Measurements from ENCODE around the gene YTHDC2.
"Not testable (repeated sequence)": the region's sequence is repeated elsewhere in the genome, so short reads cannot be mapped to it uniquely, and the experiment has no call there.

The YTHDC2 gene

DNA sequence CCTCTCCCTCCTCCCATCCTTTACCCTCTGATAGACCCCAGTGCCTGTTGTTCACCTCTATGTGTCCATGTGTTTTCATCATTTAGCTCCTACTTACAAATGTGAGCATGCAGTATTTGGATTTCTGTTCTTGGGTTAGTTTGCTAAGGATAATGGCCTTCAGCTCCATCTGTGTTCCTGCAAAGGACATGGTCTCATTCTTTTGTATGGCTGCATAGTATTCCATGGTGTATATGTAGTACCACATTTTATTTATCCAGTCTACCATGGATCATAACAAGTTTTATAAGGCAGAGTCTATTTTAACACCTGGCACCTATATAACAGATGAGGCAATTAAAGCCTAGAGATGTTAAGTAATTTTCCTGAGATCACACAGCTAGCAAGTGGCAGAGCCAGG is 7.4 kb downstream of the YTHDC2 start:
- DNase-seq: no peak

DNA sequence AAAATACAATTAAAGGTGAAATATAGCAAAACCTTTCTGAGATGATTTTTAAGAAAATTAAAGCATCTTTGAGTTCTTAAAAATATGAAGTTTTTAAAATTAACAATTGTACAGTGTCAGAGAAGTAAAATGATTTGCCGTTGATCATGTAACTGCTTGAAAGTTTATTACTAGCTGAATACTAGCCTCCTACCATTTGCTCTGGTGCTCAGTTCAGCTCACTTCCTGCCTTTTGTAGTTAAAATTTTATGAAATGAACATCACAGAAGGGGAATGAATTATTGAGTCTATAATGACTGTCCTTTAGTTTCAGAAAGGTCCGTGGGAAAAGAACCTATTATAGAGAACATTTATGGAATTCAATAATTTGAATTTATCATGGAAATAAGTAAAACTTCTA is 9.7 kb downstream of the YTHDC2 start:
- no peak for DNase-seq

GRCh38 chr5:113524927-113525326 is 11.4 kb downstream of the YTHDC2 start:
- no peak for DNase-seq

- no peak for DNase-seq
Measured at GRCh38 chr5:113526421-113526820, 12.9 kb downstream of the YTHDC2 start.

- DNase-seq: no peak
Measured at GRCh38 chr5:113527746-113528145, 14.3 kb downstream of the YTHDC2 start.

DNA sequence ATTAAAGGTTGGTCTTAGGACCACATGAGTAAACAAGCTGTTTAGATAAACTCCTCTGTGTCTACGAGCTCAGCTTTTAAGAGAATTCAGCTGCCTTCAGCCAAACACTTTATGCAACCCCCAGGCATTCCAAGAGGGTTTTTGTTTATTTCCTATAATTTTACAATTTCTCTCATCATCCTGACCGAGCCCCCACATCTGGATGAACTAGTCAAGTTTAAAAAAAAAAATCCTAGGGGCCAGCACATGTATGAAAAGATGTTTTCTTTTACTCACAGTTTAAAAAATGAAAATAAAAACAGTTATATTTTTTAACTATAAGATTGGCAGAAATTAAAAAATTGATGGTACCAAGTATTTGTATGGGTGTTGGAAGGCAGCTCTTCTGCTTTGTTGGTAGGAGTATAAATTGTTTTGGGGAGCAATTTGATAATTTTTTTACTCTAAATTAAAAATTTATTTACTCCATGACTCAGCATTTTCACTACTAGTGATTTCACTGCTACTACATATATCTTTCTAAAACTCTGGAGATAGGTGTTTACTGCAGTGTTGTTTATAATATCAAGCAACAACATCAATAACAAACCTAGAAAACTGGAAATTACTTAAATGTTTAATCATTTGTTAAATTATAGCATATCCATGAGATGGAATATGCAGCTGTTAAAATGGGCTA is 18.1 kb downstream of the YTHDC2 start:
- no peak for DNase-seq

DNA sequence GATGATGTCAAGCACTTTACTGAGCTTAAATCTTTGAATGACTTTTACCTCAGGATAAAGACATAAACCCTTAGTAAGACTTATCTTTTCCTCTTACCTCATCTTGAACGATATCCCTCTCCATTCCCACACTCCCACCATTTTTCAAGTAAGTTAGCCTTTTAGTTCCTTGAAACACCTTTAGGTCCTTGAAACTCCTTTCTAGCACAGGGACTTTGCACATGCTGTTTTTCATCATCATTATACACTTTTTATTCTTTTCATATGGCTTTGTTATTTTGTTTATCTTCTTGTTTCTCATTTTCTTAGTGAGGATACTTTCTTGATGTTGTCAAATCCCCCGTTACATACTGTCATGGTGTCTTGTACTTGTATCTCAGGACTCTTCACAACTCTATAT is 24.8 kb downstream of the YTHDC2 start:
- no peak for DNase-seq

DNA sequence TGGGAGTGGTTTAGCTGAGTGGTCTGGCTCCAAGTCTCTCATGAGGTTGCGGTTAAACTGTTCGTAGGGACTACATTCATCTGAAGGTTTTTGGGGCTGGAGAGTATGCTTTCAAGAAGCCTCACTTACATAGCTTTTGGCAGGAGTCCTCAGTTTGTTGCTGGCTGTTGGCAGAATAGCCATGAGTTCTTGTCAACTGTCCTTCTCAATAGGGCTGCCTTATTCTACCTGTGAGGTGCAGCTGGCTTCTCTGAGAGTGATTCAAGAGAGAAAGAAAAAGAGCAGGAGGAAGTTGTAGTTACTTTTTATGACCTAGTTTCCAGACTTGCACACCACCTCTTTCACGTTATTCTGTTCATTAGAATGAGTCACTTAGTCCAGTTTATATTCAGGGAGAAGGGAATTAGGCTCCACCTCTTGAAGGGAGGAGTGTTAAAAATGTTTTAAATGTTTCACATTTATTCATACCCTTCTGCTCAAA is 33.2 kb downstream of the YTHDC2 start:
- no peak for DNase-seq

DNA sequence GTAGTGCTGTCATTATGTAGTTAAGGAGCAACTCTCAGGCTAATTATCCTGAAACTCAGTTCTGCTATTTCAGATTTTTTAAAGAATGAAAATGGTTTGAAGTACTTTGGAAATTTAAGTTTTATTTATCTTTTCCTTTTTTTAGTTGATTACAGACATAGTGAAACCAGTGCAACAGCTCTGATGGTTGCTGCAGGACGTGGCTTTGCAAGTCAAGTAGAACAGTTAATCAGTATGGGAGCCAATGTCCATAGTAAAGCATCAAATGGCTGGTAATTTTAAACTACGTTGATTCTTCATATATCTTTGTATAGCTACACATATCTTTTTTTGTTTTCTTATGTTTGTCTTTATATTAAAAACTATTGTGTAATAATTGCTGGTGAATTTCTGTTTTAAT is 34.9 kb downstream of the YTHDC2 start:
- no peak for DNase-seq

- DNase-seq: no peak
Measured at GRCh38 chr5:113552137-113552536, 38.6 kb downstream of the YTHDC2 start.

DNA sequence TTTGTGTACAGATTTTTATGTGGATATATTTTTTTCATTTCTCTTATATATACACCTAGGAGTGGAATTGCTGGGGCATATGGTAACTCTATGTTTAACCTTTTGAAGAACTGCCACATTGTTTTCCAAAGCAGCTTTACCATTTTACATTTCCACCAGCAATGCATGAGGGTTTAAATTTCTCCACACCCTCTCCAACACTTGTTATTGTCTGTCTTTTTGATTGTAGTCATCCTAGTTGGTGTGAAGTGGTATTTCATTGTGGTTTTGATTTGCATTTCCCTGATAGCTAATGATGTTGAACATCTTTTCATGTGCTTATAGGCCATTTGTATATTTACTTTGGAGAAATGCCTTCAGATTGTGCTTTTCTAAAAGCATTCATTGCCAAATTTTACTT is 39.1 kb downstream of the YTHDC2 start:
- DNase-seq: no peak

- DNase-seq: no peak
Measured at GRCh38 chr5:113562828-113563400, 49.4 kb downstream of the YTHDC2 start.

GRCh38 chr5:113569396-113569795 is 55.9 kb downstream of the YTHDC2 start:
- no peak for DNase-seq

DNA sequence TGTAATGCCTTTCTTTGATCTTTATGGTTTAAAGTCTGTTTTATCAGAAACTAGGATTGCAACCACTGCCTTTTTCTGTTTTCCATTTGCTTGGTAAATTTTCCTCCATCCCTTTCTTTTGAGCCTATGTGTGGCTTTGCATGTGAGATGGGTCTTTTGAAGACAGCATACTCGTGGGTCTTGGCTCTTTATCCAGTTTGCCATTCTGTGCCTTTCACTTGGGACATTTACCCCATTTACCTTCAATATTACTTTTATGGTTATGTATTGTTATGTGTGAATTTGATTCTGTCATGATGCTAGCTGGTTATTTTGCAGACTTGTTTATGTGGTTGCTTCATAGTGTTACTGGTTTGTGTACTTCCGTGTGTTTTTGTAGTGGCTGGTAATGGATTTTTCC is 59.2 kb downstream of the YTHDC2 start:
- no peak for DNase-seq

DNA sequence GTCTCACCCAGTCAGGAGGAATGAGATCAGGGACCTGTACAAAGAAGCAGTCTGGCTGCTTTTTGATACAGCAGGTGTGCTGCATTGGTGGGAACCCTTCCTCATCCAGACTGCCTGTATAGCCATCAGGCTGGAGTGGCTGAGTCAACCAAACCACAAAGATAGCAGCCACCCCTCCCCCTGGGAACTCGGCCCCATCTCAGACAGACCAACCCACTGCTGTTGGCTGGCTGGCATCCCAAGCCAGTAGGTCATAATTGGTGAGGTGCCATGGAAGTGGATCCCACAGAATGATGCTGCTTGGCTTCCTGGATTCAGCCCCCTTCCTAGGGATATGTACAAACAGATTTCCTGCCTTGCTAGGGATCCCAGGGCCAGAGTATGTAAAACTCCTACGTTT is 60.9 kb downstream of the YTHDC2 start:
- no peak for DNase-seq

DNA sequence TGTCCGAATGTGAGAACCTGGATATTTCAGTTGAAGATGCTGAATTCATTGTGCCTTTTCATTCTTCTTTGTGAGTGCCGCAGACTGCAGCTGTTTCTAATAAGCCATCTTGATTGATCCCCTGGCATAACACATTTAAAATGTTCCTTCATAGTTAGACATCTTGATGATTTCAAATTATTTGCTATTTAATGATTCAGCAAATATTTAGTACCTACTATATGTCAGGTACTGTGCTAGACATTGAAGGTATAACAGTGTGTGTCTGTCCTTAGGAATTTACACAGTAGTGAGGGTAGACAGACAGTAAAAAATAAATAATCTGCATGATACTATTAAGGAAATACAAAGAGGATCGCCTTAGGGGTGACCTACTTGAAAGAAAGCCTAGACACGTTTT is 61.6 kb downstream of the YTHDC2 start:
- DNase-seq: no peak

- DNase-seq: no peak
Measured at GRCh38 chr5:113578091-113578490, 64.6 kb downstream of the YTHDC2 start.

DNA sequence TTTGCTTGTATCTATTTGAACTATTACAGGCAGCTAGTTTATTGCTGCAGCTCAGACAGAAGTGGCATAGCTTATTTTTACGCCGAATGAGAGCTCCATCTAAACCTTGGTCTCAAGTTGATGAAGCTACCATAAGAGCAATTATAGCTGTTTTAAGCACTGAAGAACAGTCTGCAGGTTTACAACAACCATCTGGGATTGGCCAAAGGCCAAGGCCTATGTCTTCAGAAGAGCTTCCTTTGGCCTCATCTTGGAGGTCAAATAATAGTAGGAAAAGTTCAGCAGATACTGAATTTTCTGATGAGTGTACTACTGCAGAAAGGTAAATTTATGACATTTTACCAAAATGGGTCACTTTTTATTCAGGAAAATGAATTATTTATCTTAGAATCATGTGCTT is 67.9 kb downstream of the YTHDC2 start:
- no peak for DNase-seq

DNA sequence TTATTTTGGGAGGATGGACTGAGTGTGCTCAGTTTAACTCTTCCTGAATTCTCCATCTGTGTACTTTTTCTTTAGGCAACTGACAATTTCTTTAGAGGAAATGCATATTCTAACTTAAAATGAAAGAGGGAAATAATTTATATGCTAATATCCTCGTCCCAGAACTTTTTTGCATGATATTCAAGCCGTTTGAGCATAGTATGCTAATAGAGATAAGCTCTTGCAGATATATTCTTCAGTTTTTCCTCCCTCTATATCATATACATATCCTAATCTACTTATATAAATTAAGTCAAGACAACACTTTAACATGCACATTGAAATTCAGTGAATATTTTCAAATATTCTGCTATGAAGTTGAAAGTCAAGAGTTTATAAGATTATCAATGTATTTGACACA is 84.7 kb downstream of the YTHDC2 start:
- no peak for DNase-seq

DNA sequence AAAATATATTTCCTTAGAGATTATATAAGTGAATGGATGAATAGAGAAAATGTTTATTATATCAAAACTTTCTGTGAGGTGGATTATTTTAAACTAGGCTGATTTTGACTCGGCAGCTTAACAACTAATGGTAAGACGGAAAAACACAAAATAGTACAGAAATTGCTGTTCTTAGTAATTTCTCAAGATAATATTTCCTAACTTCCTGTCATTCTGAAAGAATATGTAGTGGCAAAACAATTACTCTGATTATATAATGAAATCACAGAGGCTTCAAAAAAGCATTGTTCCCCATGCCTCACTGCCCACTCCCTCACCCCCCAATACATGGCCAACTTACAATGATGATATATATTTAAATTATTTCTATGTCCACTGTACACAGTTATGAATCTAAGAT is 85.4 kb downstream of the YTHDC2 start:
- DNase-seq: no peak

DNA sequence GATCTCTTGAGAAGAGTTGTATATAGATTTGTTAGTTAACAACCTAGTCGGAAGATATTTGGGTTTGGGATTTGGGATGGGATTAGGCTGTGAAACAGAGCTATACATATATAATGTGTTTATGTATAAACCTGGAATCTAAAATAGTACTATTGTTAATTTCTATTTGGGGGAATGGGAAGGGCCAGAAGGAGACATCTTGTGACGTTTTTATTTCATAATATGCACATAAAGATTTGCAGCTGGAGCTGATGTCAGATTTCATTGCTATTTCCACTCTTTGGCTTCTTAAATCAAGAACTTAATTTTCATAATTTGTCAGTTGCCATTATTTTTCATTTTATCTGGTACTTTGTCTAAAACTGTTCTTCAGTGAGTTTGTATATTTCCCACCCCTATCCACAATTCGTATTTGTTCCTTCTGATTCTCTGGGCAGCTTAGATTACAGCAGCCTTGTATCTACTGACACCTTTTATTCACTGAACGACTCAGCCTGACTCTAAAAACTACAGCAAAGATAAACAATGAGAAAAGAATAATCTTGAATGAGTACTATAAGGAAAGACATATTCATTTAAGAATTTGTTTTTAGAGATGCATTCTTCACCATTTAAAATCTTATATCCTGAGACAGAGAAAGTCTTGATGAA is 86.9 kb downstream of the YTHDC2 start:
- DNase-seq: no peak

GRCh38 chr5:113601423-113601822 is 87.9 kb downstream of the YTHDC2 start:
- no peak for DNase-seq

DNA sequence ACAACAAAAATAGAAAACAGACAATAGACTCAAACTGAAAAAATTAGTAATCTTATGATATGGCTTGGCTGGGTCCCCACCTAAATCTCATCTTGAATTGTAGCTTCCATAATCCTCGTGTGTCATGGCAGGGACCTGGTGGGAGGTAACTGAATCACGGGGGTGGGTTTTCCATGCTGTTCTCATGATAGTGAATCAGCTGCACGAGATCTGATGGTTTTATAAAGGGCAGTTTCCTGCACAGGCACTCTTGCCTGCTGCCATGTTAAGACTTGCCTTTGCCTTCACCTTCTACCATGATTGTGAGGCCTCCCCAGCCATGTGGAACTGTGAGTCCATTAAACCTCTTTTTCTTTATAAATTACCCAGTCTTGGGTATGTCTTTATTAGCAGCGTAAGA is 89.8 kb downstream of the YTHDC2 start:
- DNase-seq: not testable (repeated sequence)

DNA sequence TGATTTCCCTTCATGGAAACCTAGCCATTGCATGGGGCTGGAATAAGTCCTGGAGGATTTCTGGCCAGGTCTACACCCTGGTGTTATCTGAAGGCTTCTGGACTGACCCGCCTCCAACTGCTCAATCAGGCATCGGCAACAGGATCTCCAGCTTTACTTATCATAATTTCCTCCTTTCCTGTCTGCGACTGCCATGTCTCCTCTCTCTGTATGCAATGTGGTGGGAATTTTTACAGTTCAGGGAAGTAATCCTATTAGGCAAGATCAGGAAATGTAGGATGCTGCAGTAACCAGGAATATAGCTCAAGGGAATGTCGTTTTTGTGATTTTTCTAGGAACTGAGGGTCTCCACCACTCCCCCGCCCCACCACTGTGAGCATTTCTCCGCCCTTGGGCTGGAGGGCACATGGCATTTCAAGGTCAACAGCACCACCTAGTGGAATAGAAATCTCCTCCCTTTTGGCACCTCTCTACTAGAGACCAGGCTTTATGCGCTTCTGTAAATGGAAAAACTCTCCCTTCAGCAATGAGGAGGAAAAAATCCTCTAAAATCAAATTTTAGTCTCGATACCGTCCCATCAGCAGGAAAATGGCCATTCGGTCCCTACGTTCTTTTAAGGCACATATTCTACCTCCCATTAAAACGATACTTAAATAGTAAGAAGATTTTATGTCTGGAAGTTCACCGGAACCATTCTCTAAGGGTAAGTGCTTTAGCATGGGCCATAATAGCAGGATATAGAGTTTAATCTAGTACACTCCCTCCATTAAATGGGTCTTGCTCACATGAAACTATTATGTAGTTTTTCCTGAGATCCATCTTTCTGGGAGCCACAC is 93.0 kb downstream of the YTHDC2 start:
- no peak for DNase-seq

All from cerebellar nuclear complex (tissue), 1 donor.